C4-2B (cell line): Measurements from ENCODE around the gene MTUS2.

ENCODE experiments used
- H3K27ac ChIP-seq: fragments of 450-650 bp; 2 replicates; pipeline ENCODE4 v1.5.1; 2017
- CTCF ChIP-seq: fragments of 450-650 bp; conservative IDR thresholded peaks from 2 replicates; pipeline ENCODE4 v1.5.1; 2017; ENCODE audit warnings: mild to moderate bottlenecking
- ZFX ChIP-seq: fragments of 450-650 bp; IDR thresholded peaks from 2 replicates; pipeline ENCODE4 v1.6.1; 2017

MTUS2 gene

GRCh38 chr13:29000826-29001225 is 180.7 kb downstream of the MTUS2 start:
- H3K27ac ChIP-seq, result no peak overlapping the region
- TF ChIP-seq CTCF, result no peak
- no peak for TF ChIP-seq ZFX

- TF ChIP-seq ZFX (no peak), CTCF (no peak)
These were observed 185.1 kb downstream of the MTUS2 start for GRCh38 chr13:29005035-29005762.

GRCh38 chr13:29005763-29006120 is 185.6 kb downstream of the MTUS2 start:
- TF ChIP-seq CTCF (no peak), ZFX (no peak)
- no peak overlapping the region for H3K27ac ChIP-seq

More at GRCh38 chr13:29005035-29005762, 185.1 kb downstream of the MTUS2 start:
- H3K27ac ChIP-seq, result no peak overlapping the region

GRCh38 chr13:29006359-29006850 is 186.3 kb downstream of the MTUS2 start:
- no peak overlapping the region for H3K27ac ChIP-seq
- no peak for TF ChIP-seq CTCF
- TF ChIP-seq ZFX, result no peak

GRCh38 chr13:29008296-29008695 is 188.2 kb downstream of the MTUS2 start:
- TF ChIP-seq CTCF (no peak), ZFX (0 out of 2 replicates have a peak, but pooled peaks have one; percentile 6)

GRCh38 chr13:29020314-29020713 is 200.2 kb downstream of the MTUS2 start:
- no peak for TF ChIP-seq CTCF
- no peak overlapping the region for H3K27ac ChIP-seq

More at GRCh38 chr13:29008296-29008695, 188.2 kb downstream of the MTUS2 start:
- H3K27ac ChIP-seq, result no peak overlapping the region

GRCh38 chr13:29021311-29021710 is 201.2 kb downstream of the MTUS2 start:
- TF ChIP-seq CTCF, result no peak
- no peak for TF ChIP-seq ZFX
- no peak overlapping the region for H3K27ac ChIP-seq
